ENCODE results near the gene CCNL1.
"Not testable (repeated sequence)": the region's sequence is repeated elsewhere in the genome, so short reads cannot be mapped to it uniquely, and the experiment has no call there.

CCNL1 gene

GRCh38 chr3:157176934-157177333, 17.0 kb upstream of the CCNL1 start:
- H3K4me3 Mint-ChIP-seq, result peak overlapping the region; percentile 45

GRCh38 chr3:157175691-157176507, 16.0 kb upstream of the CCNL1 start:
- H3K9me3 Mint-ChIP-seq, result peaks cover 2% of the 10 kb centered on the region
- peaks cover 32% of the 10 kb centered on the region for H3K4me1 Mint-ChIP-seq
- H3K4me3 Mint-ChIP-seq, result peak overlapping the region; percentile 77
- peaks cover 12% of the 10 kb centered on the region for H3K36me3 Mint-ChIP-seq
- H3K27me3 Mint-ChIP-seq, result no peaks in the 10 kb centered on the region
- no peak for ATAC-seq
- peak overlapping the region; percentile 83 for H3K27ac Mint-ChIP-seq

More at GRCh38 chr3:157176934-157177333, 17.0 kb upstream of the CCNL1 start:
- Mint-ChIP-seq H3K27ac (peak overlapping the region; percentile 52), H3K27me3 (no peaks in the 10 kb centered on the region), H3K9me3 (peaks cover 2% of the 10 kb centered on the region), H3K36me3 (peaks cover 12% of the 10 kb centered on the region), H3K4me1 (peaks cover 27% of the 10 kb centered on the region)
- ATAC-seq, result no peak

GRCh38 chr3:157174649-157175498, 14.9 kb upstream of the CCNL1 start:
- Mint-ChIP-seq H3K4me3 (peak overlapping the region; percentile 77), H3K27ac (peak overlapping the region; percentile 83), H3K27me3 (no peaks in the 10 kb centered on the region), H3K36me3 (peaks cover 12% of the 10 kb centered on the region), H3K9me3 (peaks cover 2% of the 10 kb centered on the region), H3K4me1 (peaks cover 38% of the 10 kb centered on the region)
- peak; percentile 98 for ATAC-seq

GRCh38 chr3:157174290-157174648, 14.3 kb upstream of the CCNL1 start:
- ATAC-seq, result peak; percentile 0
- no peaks in the 10 kb centered on the region for H3K27me3 Mint-ChIP-seq
- peaks cover 2% of the 10 kb centered on the region for H3K9me3 Mint-ChIP-seq
- H3K4me1 Mint-ChIP-seq, result peaks cover 38% of the 10 kb centered on the region
- H3K27ac Mint-ChIP-seq, result peak overlapping the region; percentile 83
- peaks cover 12% of the 10 kb centered on the region for H3K36me3 Mint-ChIP-seq
- peak overlapping the region; percentile 77 for H3K4me3 Mint-ChIP-seq

- peaks cover 38% of the 10 kb centered on the region for H3K4me1 Mint-ChIP-seq
- H3K27ac Mint-ChIP-seq, H3K4me3 Mint-ChIP-seq, H3K27me3 Mint-ChIP-seq, ATAC-seq, H3K36me3 Mint-ChIP-seq, H3K9me3 Mint-ChIP-seq: not testable (repeated sequence)
Measured at GRCh38 chr3:157173343-157173742, 13.4 kb upstream of the CCNL1 start.

- Mint-ChIP-seq H3K27ac (no peak overlapping the region), H3K36me3 (peaks cover 3% of the 10 kb centered on the region)
- ATAC-seq, result no peak
Measured at GRCh38 chr3:157172746-157173145, 12.8 kb upstream of the CCNL1 start.

GRCh38 chr3:157170861-157171260, 10.9 kb upstream of the CCNL1 start:
- H3K4me1 Mint-ChIP-seq, result peaks cover 34% of the 10 kb centered on the region
- H3K36me3 Mint-ChIP-seq, result no peaks in the 10 kb centered on the region
- no peak for ATAC-seq
- no peaks in the 10 kb centered on the region for H3K9me3 Mint-ChIP-seq
- no peak overlapping the region for H3K27ac Mint-ChIP-seq
- no peaks in the 10 kb centered on the region for H3K27me3 Mint-ChIP-seq
- no peak overlapping the region for H3K4me3 Mint-ChIP-seq

More at GRCh38 chr3:157172746-157173145, 12.8 kb upstream of the CCNL1 start:
- Mint-ChIP-seq H3K9me3 (no peaks in the 10 kb centered on the region), H3K4me3 (no peak overlapping the region), H3K4me1 (peaks cover 36% of the 10 kb centered on the region), H3K27me3 (no peaks in the 10 kb centered on the region)

- no peak for ATAC-seq
- peaks cover 6% of the 10 kb centered on the region for H3K36me3 Mint-ChIP-seq
- no peaks in the 10 kb centered on the region for H3K27me3 Mint-ChIP-seq
- H3K9me3 Mint-ChIP-seq, result no peaks in the 10 kb centered on the region
- H3K4me1 Mint-ChIP-seq, result peaks cover 38% of the 10 kb centered on the region
- H3K4me3 Mint-ChIP-seq, result no peak overlapping the region
- H3K27ac Mint-ChIP-seq, result peak overlapping the region; percentile 1
Measured at GRCh38 chr3:157167371-157168042, 7.6 kb upstream of the CCNL1 start.

- Mint-ChIP-seq H3K9me3 (no peaks in the 10 kb centered on the region), H3K27ac (peak overlapping the region; percentile 1), H3K27me3 (no peaks in the 10 kb centered on the region), H3K36me3 (peaks cover 6% of the 10 kb centered on the region), H3K4me1 (peaks cover 39% of the 10 kb centered on the region), H3K4me3 (no peak overlapping the region)
- ATAC-seq, result peak; percentile 68
Measured at GRCh38 chr3:157166561-157166960, 6.6 kb upstream of the CCNL1 start.

GRCh38 chr3:157166115-157166514, 6.2 kb upstream of the CCNL1 start:
- Mint-ChIP-seq H3K27me3 (no peaks in the 10 kb centered on the region), H3K36me3 (peaks cover 6% of the 10 kb centered on the region), H3K4me1 (peaks cover 41% of the 10 kb centered on the region), H3K4me3 (no peak overlapping the region), H3K9me3 (no peaks in the 10 kb centered on the region), H3K27ac (peak overlapping the region; percentile 1)
- ATAC-seq, result no peak

GRCh38 chr3:157163217-157163953, 3.4 kb upstream of the CCNL1 start:
- Mint-ChIP-seq H3K36me3 (peaks cover 16% of the 10 kb centered on the region), H3K4me3 (no peak overlapping the region), H3K4me1 (peaks cover 41% of the 10 kb centered on the region), H3K27ac (peak overlapping the region; percentile 64), H3K9me3 (no peaks in the 10 kb centered on the region), H3K27me3 (no peaks in the 10 kb centered on the region)
- ATAC-seq, result no peak

- Mint-ChIP-seq H3K27ac (peak overlapping the region; percentile 64), H3K4me1 (peaks cover 48% of the 10 kb centered on the region), H3K36me3 (peaks cover 23% of the 10 kb centered on the region)
- H3K4me3 Mint-ChIP-seq, H3K9me3 Mint-ChIP-seq, H3K27me3 Mint-ChIP-seq, ATAC-seq: not testable (repeated sequence)
Measured at GRCh38 chr3:157162620-157163019, 2.7 kb upstream of the CCNL1 start.

GRCh38 chr3:157160658-157161424, 894 bp upstream of the CCNL1 start:
- peaks cover 50% of the 10 kb centered on the region for H3K4me1 Mint-ChIP-seq

More at GRCh38 chr3:157160658-157161424, 894 bp upstream of the CCNL1 start:
- peak; percentile 68 for ATAC-seq
- Mint-ChIP-seq H3K27me3 (no peaks in the 10 kb centered on the region), H3K4me3 (peak overlapping the region; percentile 85), H3K36me3 (peaks cover 41% of the 10 kb centered on the region), H3K27ac (peak overlapping the region; percentile 95), H3K9me3 (no peaks in the 10 kb centered on the region)

Data from stimulated activated memory B cell treated with anti-CD40 and anti-IgM and Interleukin-4, amounts not matched to agents 10 μg/mL and 1 μg/mL and 100 μg/mL, for 72 hours (primary cell).